Fibroblast of pulmonary artery (primary cell): ENCODE results near the gene SPSB3.

ENCODE experiments used
- DNase-seq: peaks from one replicate; pipeline ENCODE4 v3.0.0-alpha.2; 2010; ENCODE audit warnings: low read depth
- H3K4me3 ChIP-seq: replicated peaks from 2 replicates; pipeline ENCODE4 v1.5.1; 2011; ENCODE audit warnings: low read depth, mild to moderate bottlenecking, control low read depth, low read length, moderate library complexity
- CTCF ChIP-seq: IDR thresholded peaks from 2 replicates; pipeline ENCODE4 v1.5.1; 2011; ENCODE audit warnings: mild to moderate bottlenecking, control low read depth, low read length, inconsistent platforms; ENCODE audit errors: missing control alignments

The SPSB3 gene

GRCh38 chr16:1770328-1771187 lies 11.8 kb downstream of the SPSB3 start:
- H3K4me3 ChIP-seq = peak overlapping the region; percentile 74
- no peak for TF ChIP-seq CTCF
- DNase-seq = peak; percentile 46

- no peak for TF ChIP-seq CTCF
- H3K4me3 ChIP-seq = peak overlapping the region; percentile 74
- DNase-seq = no peak
These were observed 12.7 kb downstream of the SPSB3 start for GRCh38 chr16:1769402-1770300.

GRCh38 chr16:1768767-1769401 lies 13.5 kb downstream of the SPSB3 start:
- H3K4me3 ChIP-seq = no peak overlapping the region
- no peak for TF ChIP-seq CTCF
- DNase-seq = no peak

GRCh38 chr16:1768061-1768766 lies 14.2 kb downstream of the SPSB3 start:
- DNase-seq = no peak
- no peak for TF ChIP-seq CTCF
- no peak overlapping the region for H3K4me3 ChIP-seq

- no peak overlapping the region for H3K4me3 ChIP-seq
- no peak for TF ChIP-seq CTCF
- DNase-seq = no peak
These were observed 15.0 kb downstream of the SPSB3 start for GRCh38 chr16:1767116-1767994.

GRCh38 chr16:1766701-1767100 lies 15.7 kb downstream of the SPSB3 start:
- H3K4me3 ChIP-seq = no peak overlapping the region
- TF ChIP-seq CTCF = no peak
- no peak for DNase-seq
